Stimulated activated effector memory CD8-positive, alpha-beta T cell treated with anti-CD3 and anti-CD28 coated beads, Interleukin-12 subunit alpha, Interleukin-12 subunit beta, amount 100 ng/mL, for 72 hours (primary cell): ENCODE measurements around the gene AGK.

Experiments
- ATAC-seq: fragments of 150-1000 bp; cut with Tn5 transposase; 2 replicates; pipeline ENCODE4 v1.10.0; 2021
- DNase-seq, 2 donors: peaks; one replicate each; pipeline ENCODE4 v3.0.0; 2021 to 2022; ENCODE audit warnings: low spot score in 2 of 2
- H3K27ac Mint-ChIP-seq: one replicate; pipeline ENCODE4 v1.8.0; 2022; ENCODE audit warnings: mild to moderate bottlenecking, mixed read lengths
- H3K36me3 Mint-ChIP-seq: one replicate; pipeline ENCODE4 v1.8.0; 2022; ENCODE audit warnings: mild to moderate bottlenecking, mixed read lengths
- H3K4me1 Mint-ChIP-seq: one replicate; pipeline ENCODE4 v1.8.0; 2022; ENCODE audit warnings: mixed read lengths
- H3K4me3 Mint-ChIP-seq: one replicate; pipeline ENCODE4 v1.8.0; 2022; ENCODE audit warnings: mild to moderate bottlenecking, mixed read lengths
- H3K9me3 Mint-ChIP-seq: one replicate; pipeline ENCODE4 v1.8.0; 2022; ENCODE audit warnings: mixed read lengths

The AGK gene

GRCh38 chr7:141702047-141702567, 150.9 kb downstream of the AGK start, which contains the start of gene DENND11:
TSS of gene DENND11 (minus strand) at chr7:141702166. CDS start at chr7:141702153, 13 bp downstream.
- Mint-ChIP-seq H3K27ac (peak within 1 kb of the TSS; percentile 4), H3K36me3 (peaks cover 17% of the 10 kb centered on the region), H3K4me3 (peak within 1 kb of the TSS; percentile 79), H3K9me3 (no peaks in the 10 kb centered on the region), H3K4me1 (peaks cover 38% of the 10 kb centered on the region)
- DNase-seq, result peak; percentile 29 to 62
- ATAC-seq, result peak; percentile 86

GRCh38 chr7:141702892-141703291, 151.7 kb downstream of the AGK start:
- Mint-ChIP-seq H3K4me1 (peaks cover 31% of the 10 kb centered on the region), H3K36me3 (peaks cover 11% of the 10 kb centered on the region), H3K4me3 (no peak overlapping the region), H3K9me3 (no peaks in the 10 kb centered on the region), H3K27ac (no peak overlapping the region)
- DNase-seq, result no peak
- no peak for ATAC-seq

GRCh38 chr7:141704112-141704511, 152.9 kb downstream of the AGK start:
- H3K4me1 Mint-ChIP-seq, result peaks cover 20% of the 10 kb centered on the region
- H3K27ac Mint-ChIP-seq, result no peak overlapping the region
- H3K4me3 Mint-ChIP-seq, result no peak overlapping the region
- DNase-seq, result no peak
- H3K9me3 Mint-ChIP-seq, result no peaks in the 10 kb centered on the region
- H3K36me3 Mint-ChIP-seq, result peaks cover 11% of the 10 kb centered on the region
- no peak for ATAC-seq

- ATAC-seq, result no peak
- Mint-ChIP-seq H3K4me1 (peaks cover 14% of the 10 kb centered on the region), H3K27ac (no peak overlapping the region), H3K36me3 (peaks cover 11% of the 10 kb centered on the region), H3K4me3 (no peak overlapping the region), H3K9me3 (no peaks in the 10 kb centered on the region)
- no peak for DNase-seq
Observed at GRCh38 chr7:141704741-141705140, 153.5 kb downstream of the AGK start.
